ENCODE data around the gene MFSD1.

- TF ChIP-seq, protein P1, sequence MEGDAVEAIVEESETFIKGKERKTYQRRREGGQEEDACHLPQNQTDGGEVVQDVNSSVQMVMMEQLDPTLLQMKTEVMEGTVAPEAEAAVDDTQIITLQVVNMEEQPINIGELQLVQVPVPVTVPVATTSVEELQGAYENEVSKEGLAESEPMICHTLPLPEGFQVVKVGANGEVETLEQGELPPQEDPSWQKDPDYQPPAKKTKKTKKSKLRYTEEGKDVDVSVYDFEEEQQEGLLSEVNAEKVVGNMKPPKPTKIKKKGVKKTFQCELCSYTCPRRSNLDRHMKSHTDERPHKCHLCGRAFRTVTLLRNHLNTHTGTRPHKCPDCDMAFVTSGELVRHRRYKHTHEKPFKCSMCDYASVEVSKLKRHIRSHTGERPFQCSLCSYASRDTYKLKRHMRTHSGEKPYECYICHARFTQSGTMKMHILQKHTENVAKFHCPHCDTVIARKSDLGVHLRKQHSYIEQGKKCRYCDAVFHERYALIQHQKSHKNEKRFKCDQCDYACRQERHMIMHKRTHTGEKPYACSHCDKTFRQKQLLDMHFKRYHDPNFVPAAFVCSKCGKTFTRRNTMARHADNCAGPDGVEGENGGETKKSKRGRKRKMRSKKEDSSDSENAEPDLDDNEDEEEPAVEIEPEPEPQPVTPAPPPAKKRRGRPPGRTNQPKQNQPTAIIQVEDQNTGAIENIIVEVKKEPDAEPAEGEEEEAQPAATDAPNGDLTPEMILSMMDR (IDR thresholded peaks at IDR 0.05): no peak
- no peak for TF ChIP-seq POLR2AphosphoS5 (IDR thresholded peaks at IDR 0.05)
These were observed 7.8 kb downstream of the MFSD1 start for GRCh38 chr3:158809642-158810041.
